Bone marrow (tissue), 2 donors: ENCODE results near the gene WDFY2.

ENCODE experiments used
- DNase-seq, 2 donors: peaks; one replicate each; lab custom pipeline; 2025; lab: John Stamatoyannopoulos, UW

The WDFY2 gene

DNA sequence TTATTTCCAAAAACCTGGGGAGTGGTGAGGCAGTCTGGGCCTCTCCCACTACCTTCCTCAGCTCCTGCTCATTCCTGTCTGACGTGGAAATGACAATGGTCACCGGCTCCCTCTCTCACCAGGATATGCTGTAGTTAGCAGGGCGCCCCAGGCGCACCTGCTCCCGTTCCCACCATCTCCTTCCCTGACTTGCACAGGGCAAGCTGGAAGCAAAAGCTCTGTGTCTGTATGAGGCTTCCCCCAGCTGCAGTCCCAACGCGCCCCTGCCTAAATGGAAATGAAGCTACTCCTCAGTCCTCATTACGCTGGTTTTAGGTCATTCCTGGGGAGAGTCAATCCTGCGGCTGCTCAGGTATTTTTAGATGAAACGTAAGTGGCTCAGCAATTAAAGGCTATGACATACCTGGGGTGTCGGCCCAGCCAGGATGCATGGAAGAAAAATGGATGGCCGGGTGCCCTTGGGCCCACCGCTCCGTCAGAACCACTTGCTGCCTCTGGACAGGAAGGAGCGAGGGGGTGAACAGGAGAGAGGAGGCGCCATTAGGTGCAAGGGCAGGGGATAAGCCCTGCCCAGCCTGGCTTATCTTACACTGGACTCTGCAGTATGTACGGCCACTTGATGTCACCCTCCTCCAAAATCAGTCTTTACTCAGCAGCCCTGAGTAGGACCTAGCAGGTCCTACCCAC, 187.3 kb downstream of the WDFY2 start:
- no peak for DNase-seq

DNA sequence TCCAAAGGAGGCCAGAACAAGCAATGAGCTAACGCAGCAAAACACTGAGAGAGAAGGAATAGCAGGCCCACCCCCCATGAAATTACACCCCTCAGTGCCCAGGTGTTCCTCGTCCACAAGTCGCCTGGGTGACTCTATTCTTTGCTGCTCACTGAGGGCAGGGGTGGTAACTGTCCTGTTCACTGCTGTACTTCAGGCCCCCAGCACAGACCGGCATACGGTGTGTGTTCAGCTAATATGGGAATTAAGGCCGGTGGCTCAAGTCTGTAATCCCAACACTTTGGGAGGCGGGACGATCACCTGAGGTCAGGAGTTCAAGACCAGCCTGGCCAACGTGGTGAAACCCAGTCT, 187.8 kb downstream of the WDFY2 start:
- no peak for DNase-seq

DNA sequence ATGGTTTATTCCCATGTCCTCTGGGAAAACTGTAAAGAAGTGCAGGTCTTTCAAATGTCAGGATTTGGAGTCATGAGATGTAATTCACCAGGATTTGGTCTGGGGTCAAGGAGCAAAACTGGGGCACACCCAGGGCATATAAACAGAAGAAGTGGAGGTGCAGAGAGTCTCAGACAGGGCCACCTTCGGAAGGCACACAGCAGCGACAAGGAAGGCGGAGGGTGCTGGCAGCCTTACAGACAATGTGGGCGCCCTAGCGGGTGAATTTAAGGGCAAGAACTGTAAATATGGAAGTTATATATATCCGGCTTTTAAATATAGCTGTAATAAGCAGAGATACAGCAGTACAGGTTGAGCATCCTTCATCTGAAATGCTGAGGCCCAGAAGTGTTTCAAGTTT, 188.5 kb downstream of the WDFY2 start:
- no peak for DNase-seq

DNA sequence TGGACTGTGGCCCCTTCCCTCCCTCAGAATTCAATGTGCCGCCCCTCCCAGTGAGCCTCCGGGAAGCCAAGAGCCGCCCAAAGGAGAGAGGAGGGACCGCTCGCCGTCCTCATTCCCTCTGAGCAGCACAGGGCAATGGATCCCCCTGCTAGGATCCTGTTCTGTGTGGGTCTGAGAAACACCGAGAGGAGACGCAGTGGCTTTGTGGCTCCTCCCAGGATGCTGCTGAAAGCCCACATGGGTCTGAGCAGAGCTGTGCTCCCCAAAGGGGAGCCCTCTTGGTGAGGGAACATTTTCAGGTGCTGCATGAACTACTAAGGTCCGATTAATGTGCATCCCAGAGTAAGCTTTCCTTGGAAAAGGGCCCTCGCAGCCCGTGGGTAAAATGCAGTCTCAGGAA, 189.3 kb downstream of the WDFY2 start:
- no peak for DNase-seq

DNA sequence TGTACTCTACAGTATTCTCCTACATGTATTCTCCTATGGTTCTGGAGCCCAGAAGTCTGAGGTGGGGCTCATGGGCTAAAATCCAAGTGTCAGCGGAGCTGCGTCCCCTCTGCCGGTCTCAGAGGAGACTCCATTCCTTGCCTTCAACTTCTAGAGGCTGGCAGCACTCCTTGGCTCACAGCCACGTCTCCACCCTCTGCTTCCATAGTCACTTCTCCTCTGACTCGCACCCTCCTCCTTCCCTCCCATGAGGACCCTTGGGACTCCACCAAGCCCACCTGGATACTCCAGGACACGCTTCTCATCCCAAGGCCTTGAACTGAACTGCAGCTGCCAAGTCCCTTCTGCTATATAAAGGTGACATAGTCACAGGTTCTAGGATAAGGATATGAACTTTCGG, 191.9 kb downstream of the WDFY2 start:
- DNase-seq, result no peak

DNA sequence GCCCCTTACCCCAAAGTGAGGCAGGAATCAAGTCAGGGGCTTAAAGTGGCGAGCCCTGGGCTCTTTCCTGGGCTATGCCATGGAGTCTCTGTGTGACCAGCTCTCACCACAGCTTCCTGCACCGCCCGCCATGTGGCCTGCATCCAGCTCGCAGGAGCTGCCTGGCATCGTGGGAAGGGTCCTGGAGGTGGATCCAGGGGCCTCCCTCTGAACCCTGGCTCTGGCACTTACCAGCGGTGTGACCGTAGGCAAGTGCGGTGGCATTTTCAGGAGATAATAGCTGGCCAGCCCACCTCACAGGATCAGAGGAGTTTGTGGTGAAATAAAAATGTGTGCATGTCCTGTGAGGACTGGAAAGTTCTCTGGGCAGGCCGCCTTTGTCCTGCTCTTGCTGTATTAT, 193.7 kb downstream of the WDFY2 start:
- DNase-seq, result no peak

DNA sequence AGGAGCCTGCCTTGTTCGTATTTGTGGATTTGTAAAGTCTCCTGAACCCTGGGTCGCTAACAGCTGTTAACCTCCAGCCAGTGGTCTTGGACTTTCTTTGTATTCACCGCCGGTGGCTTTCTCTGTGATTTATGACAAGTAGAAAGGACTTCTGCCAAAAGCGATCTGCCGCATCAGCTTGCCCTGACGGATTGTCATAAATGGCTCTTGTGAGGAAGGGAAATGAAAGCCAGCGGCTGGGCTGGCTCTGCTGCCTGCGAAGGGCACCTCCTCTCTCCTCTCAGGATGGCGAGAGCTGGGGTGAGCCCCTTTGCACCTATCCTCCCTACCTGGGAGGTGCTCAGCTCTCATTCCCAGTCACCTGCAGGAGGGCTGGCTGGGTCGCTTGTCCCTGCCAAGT, 194.1 kb downstream of the WDFY2 start:
- DNase-seq, result no peak

DNA sequence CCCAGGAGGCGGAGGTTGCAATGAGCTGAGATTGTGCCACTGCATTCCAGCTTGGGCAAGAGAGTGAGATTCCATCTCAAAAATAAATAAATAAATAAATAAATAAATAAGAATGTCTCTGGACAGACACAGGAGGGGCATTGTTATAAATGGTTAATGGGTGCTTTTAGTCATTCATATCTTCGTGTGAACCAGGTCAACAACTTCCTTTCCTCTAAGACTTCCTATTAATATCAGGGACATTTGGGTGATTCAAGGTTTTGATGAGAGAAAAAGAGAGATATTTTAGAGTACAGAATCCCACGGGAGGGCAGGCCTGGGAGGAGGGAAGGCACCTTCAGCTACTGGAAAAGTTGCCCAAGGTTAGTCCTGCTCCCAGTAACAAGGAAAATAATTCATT, 195.8 kb downstream of the WDFY2 start:
- no peak for DNase-seq

DNA sequence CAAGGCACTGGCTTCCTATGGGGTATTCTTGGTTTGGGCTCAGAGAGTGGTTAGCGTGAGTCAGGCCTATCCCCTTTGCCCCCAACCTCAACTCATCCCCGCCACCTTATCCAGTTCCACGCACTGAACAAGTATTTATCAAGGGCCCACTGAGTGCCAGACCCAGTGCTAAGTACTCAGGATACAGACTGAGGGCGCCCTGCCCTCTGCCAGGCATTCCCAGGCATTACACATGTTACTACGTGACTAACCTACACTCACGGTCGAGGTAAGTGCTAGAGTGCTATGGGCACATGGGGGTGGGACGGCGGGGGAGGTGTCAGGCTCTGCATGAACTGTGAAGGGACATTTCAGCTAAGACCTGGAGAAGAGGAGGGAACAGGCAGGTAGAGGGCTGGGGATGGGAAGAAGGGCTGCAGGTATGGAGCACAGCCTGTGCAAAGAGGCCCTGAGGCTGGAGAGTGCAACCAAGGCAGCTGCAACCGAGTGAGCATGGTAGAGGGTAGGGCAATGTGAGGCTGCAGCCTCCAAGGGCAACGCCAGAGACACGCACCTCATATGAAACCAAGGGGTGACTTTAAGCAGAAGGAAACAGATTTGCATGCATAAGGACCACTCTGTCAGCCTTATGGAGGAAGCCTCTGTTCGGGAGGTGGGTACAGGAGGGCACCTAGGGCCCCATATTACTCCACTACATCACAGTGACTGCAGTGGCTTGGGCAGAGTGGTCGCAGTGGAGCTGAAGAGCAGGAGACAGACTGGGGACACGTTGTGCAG, 197.2 kb downstream of the WDFY2 start:
- no peak for DNase-seq

DNA sequence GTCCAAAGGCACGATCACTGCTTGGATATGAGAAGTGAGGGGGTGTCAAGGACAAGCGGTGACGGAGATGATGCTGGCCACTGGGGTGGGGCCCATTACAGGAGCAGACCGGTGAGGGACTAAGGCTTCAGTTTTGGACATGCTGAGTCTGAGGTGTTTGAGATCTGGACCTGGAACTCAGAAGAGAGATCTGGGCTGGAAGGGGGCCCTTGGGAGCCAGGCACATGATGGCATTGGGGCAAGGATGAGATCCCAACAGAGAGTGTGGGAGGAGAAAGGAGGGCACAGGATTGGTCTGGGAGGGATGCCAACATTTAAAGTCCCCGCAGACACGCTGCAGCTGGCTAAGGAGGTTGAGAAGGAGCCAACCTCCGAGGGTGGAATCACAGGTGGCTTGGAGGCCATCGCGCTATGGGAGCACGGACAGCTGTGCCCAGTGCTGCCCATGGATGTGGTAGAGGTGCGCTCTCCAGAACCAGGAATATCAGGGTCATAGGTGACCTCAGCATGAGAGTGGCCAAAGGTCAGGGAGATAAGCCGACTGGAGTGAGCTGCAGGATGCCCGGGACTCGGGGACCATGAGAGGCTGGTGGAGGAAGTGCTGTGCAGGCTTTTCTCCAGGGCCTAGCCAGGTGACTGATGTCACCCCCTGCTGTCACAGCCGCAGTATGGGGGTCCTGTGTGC, 197.9 kb downstream of the WDFY2 start:
- no peak for DNase-seq

DNA sequence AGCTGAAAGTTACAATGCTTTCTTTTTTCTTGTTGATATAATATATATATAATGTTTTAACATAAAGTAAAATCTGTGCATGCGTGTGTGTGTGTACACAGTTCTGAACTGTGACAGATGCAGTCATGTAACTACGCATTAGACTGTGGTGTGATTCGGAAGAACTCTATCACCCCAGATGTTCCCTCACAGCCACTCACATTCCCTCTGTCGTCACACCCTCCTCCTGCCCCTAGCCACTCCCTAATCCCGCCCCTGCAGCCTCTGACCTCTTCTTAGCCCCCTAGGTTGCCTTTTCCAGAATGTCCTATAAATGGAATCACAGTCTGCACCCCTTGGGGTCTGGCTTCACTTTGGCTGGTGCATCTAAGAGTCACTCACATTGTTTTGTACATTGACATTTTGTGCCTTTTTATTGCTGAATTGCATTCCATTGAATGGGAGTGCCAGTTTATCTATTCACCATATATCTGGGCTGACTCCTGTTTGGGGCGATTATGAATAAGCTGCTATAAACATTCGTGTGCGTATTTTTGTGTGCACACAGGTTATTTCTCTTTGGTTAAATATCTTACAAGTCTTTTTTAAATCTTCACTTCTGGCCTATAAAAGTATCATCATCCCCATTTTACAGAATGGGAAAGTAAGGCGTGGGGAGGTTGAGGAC, 199.3 kb downstream of the WDFY2 start:
- DNase-seq, result no peak

DNA sequence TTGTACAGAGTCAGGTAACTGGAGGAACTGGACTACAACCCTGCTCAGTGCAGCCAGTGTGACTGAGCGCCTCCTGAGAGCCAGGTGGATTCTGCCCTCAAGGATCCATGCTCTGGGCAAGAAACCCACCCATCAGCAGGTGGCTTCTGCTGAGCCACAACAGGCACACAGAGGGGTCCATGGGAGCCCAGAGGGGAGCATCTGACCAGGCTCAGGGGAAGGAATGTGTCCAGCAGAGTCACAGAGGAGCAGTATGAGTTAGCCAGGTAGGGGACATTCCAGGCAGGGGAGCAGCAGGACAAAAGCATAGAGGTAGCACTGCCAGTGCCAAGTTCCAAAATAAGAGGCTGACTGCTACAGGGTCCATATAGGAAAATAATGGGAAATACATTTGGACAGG, 199.8 kb downstream of the WDFY2 start:
- DNase-seq, result no peak

DNA sequence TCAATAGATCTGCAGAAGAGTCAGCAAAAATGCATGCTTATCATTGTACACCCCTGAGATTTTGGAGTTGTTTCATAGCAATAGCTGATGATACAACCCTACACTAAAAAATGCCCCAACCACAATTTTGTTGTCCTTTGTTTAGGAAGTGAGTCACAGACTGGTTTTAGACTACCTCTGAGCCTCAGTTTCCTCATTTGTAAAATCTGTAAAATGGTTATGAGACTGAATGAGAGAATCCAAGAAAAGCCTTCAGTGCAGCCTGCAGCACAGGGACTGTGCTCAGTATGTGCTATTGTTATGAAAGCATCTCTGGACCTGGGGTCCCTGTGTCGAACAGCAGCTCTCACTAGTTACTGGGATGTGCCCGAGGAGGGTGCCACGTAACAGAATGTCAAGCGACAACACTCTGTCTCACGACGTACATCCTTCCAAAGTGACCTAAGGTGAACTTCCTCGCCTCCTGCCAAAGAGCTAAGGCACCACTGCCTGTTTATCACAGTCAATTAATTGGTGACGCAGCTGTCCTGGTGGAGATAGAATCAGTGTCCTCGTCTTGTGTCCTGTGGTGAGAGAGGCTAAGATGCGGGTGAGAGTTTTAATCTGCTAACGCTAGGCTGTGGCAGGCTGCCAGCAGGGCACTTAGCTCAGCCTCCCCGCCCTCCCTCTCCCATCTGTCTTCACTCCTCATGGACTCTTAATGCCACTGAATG, 201.6 kb downstream of the WDFY2 start:
- no peak for DNase-seq

DNA sequence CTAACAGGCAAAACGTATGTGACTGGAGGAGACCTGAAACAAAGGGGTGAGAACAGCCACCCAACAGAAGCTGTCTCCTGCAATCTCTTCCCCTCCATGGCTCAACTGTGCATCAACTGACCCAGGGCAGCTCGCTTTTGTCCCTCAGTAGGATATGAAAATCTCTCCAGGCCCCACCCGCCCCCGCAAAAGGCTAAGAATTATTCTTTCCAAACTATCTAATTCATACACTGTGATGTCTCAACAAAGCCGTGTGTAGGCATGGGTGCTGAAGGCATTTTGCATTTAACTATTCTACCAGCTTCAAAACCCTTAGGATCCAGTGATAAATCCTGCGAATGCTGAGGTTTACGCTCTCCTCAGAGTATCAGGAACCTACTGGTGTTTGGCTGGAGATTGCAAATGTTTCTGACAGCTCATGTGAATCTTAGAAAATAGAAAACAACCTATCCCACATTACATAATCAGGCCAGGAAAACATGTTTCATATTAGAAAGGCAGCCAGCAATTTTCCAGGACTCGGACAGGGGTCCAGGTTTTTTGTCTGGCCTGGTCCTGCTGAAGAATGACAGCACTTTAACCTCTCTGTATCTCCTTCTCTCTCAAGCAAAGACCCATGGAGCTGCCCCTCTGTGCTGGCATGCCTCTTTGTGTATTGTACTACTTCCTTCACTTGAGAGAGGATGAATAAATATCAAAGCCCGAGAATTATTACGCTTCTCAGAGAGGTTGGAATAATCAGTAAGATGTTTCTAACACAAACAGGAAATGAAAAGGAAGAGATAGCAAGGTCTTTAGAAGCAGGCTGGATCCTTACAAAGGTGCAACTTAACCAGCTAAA, 202.4 kb downstream of the WDFY2 start:
- no peak for DNase-seq

DNA sequence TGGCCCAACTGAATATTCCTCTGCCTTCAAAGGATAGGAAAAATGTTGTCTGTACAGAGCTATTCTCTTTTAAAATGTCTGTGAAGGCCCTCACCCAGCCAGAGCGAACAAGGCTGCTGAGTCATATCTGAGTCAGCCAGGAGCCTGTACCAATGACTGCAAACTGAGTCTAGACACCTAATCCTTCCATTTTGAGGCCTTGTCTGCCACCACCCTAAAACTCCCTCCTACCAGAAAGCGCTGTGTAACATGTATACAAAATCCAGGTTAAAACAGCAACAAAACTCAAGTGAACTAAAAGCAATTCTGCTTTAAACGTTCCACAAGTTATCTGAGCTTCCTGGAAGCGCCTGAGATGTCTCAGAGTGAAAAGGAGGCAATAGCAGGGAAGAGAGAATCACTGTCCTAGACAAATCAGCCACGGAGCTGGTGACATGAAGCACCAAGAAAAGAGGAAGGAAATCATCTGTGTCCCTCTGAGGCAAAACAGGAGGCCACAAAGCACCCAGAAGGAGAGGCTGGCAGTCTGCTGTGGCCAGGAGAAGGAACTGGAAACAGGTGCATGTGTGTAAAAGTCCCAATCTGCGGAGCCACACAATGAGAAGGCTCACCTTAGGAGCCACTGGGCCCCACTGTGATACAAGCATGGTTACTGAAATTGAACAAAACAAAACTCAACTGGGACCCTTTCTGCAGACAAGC, 209.5 kb downstream of the WDFY2 start:
- peak; percentile 16 to 99 for DNase-seq

DNA sequence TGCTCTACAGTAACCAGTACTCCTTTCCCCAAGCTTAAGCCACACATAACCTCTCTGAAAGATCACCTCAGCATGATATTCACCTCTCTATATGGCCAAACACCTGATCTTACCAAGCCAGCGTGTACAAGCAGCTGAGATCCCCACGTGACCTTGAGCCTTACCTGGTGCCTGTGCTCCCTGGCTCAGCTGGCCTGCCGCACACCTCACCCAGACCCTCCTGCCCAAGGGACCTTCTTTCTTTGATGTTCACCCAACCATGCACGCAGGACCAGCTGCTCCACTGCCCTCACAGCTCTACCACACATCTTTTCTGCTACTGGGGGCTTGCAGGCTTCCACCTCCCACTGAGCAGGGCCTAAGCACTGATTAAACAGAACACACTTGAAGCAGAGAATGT, 210.7 kb downstream of the WDFY2 start:
- no peak for DNase-seq

DNA sequence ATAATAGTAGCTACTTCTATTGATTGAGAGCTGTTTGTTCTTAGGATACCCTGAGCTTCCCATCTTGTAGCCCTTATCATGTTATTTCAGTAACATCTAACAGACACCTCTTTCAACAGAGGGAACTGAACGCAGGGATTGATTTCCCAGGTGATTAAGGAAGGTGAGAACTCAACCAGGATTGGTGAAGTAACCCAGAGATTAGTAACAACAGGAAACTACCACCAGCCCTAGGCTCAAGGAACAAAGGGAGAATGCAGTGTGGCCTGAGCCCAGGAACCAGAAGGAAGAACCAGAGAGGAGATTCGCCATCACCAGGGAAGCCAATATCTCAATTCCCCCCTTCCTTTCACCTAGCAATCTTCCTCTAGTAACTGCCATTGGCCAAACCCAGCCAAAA, 211.2 kb downstream of the WDFY2 start:
- DNase-seq, result no peak

DNA sequence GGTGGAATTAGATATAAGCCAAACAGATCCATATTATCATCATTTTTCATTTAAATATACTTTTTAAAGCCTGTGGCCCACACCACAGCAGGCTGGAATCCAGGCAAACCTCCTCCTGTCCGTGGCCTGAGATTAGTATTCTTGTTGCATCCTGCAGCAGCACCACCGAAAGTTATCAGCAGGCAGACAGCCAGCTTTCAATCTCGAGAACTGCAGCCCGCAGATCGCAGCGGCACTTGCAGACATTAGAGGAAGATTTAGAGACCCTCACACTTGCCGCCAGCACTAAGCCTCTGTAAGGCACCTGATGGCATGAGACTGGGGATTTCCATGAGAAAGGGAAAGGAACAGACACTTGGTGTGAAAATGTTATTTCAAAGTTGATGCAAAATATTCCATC, 212.3 kb downstream of the WDFY2 start:
- no peak for DNase-seq

DNA sequence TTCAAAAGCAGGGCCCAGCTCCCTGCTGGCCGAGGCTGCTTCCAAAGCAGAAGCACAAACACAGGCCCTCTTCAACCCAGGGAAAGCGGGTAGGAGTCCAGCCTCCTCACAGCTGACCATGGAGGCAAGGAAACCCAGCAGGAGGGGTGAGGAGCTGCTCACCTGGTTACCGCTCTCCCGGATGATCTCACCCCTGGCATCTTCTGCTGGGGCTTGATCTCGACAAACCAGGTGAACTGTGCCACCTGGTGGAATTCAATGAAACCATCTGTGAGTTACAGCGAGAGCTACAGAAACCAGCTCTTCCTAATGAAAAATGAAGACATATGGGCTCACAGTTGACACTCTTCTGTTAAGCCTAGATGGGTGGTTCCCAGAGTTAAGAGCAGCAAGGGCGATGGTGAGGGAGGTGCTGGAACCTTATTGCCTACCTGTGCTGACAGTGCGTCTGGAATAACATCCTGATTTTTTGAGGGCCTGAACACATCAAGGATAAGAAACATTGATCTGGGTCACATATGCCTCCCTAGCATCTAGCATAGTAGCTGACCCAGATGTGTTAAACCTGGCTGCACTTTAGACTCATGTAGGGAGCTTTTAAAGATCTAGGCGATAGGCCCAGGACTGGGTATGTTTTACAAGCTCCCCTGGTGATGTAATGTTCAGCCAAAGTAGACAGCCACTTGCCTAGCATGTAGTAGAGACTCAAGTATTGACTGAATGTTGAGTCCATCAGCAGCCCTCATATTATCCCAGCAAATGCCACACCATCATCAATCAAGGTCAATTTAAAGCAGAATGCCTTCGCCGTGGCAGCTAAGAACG, 213.6 kb downstream of the WDFY2 start:
- no peak for DNase-seq

DNA sequence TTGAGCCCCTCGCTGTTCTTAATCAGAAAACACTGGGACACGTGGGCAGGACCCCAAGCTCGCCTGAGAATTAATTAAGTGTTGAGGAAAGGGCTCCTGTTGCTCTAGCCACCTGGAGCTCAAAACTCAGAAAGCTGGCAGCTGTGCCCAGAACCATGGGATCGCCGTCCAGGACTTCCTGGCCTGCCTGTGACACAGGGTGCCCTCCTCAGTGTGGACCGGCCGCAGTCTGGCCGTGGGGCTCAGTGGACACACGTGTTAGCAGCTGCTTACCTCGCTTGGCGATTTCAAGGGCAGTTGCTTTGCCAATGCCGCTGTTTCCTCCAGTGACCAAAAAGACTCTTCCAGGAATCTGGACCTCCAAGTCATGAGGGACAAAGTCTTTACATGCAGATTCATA, 215.0 kb downstream of the WDFY2 start:
- DNase-seq, result no peak
